NCI-H446 treated with DMSO at 0.1 percent for 48 hours (cell line): ENCODE results near the gene HINFP.
"Not testable (repeated sequence)": the region's sequence is repeated elsewhere in the genome, so short reads cannot be mapped to it uniquely, and the experiment has no call there.

Experiments
- DNase-seq: peaks from one replicate; lab custom pipeline; 2025; lab: John Stamatoyannopoulos, UW

HINFP gene

DNA sequence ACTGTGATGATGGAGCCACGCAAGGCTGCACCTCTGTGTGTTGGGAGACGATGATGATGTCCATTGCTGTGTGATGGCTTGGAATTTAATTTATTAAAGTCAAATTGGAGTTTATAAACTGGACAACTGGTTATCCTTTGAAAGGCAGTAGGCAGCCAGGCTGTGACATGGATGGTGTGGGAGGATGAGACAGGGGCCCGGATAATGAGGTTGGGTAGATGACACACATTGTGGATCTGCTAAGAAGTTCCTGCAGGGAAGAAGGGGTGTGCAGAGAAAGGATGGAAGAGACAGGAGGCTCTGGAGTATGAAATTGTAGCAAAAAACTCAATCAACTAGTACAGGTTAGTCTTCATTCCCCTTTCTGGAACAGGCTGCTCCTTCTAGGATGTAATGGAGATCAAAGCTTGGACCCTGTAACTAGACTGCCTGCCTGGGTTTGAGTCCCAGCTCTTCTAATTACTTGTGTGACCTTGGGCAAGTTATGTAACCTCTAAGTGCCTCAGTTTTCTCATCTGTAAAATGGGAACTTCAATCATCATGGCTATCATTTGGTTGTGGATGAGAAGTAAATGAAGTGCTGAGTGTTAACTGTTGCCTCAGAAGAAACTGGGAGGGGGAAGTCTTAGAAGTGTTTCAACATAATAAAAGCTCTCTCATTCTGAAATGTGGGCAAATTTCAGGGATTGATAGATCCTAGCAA lies 4.2 kb upstream of the HINFP start:
- DNase-seq = no peak

DNA sequence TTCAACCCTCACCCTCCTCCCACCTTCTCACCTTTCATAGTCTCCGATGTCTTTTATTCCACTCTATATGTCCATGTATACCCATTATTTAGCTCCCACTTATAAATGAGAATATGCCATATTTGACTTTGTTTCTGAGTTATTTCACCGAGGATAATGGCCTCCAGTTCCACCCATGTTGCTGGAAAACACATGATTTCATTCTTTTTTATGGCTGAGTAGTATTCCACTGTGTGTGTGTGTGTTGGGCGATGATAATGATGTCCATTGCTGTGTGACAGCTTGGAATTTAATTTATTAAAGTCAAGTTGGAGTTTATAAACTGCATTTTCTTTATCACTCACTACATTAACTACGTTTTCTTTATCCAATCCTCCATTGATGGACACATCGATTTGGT lies 3.2 kb upstream of the HINFP start:
- no peak for DNase-seq

DNA sequence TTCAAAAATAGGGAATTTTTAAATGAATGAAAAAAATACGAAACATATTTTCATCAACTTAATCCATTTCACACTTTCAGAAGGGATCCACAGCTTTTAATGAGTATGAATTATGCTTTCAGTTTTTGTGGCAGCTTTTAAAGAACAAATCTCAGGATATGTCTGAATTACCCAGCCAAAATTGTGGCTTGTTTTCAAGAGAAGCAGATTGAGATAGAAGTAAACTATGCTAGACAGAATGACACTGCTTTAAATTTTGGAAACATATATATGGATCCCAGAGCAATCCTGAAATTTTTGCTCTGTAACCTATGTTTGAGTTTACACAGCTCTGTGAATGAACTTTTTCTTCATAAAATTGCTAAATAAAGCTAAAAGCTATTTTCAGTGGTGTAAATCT lies 2.4 kb upstream of the HINFP start:
- no peak for DNase-seq

DNA sequence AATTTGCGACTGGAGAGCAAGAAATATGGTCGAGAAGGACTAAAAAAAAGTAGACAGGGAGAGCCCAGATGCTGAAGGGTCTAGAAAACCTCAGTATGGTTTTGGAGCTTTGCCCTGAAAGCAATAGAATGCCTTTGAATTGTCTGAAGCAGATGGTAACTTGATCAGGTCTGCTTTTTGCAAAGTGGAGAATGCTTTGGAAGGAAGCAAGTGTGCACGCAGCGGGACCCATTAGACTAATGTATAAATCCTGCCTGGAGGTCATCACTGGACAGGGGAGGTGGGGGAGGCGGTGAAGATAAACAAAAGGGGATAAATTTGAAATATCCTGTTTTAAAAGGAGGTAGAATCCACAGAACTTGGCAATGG lies 757 bp upstream of the HINFP start:
- DNase-seq = peak; percentile 26

DNA sequence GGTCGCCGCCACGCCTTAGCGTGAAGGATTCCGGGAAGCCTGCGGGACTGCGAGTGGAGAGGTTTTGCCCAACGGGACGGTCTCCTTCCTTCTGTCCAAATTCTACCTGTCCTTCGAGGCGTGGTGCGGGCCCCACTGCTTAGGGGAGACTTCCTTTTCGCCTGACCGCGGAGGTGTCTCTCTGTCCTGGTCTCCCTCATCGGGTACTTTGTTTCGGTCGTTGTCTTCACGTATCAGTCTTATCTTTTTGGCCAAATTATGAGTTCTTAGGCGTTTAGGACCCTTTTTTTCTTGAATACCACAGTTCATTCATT lies 388 bp downstream of the HINFP start:
- DNase-seq = no peak

DNA sequence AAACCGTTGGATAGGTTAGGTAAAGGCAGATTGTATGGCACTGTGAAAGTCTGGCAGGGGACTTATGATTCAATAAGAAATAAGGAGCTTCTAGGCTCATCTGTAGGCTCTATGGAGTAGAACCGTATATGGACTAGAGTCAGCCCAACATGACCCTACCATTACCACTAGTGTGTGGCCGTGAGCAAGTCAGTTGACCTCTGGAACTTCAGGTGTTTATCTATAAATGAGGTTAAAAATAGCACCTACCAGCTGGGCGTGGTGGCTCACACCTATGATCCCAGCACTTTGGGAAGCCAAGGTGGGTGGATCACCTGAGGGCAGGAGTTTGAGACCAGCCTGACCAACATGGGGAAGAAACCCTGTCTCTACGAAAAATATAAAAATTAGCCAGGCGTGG lies 4.4 kb downstream of the HINFP start:
- DNase-seq = no peak

DNA sequence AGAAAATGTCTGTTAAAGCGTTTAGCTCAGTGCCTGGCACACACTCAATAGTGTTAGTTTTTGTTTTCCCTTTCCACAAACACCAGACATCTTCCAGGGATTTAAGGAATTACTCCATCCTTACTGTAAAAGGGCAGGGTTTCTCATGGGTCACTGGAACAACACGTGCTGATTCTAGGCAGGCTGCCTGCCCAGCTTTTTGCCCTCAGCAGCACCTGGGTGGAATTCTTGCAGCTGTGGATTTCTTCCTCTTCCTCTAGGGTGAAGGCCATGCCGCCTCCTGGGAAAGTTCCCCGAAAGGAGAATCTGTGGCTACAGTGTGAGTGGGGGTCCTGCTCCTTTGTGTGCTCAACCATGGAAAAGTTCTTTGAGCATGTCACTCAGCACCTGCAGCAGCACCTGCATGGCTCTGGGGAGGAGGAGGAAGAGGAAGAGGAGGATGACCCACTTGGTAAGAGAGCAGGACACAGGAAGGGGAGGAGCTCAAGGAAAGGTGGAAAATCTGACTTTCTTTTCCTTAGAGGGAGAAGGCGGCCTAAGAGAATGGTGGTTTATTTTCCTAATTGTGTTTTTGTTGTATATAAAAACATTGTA lies 5.4 kb downstream of the HINFP start:
- no peak for DNase-seq

DNA sequence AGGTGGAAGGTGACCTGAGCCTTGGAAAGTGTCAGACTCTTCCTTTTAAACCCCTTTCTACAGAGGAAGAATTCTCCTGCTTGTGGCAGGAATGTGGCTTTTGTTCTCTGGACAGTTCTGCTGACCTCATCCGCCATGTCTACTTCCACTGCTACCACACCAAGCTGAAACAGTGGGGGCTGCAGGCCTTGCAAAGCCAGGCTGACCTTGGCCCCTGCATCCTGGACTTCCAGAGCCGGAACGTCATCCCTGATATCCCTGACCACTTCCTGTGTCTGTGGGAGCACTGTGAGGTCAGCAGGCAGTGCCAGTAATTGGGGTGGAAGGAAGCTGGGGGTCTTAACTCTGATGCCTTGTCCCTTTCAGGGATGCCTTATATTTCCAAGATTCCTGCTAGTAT lies 9.3 kb downstream of the HINFP start:
- DNase-seq = no peak

DNA sequence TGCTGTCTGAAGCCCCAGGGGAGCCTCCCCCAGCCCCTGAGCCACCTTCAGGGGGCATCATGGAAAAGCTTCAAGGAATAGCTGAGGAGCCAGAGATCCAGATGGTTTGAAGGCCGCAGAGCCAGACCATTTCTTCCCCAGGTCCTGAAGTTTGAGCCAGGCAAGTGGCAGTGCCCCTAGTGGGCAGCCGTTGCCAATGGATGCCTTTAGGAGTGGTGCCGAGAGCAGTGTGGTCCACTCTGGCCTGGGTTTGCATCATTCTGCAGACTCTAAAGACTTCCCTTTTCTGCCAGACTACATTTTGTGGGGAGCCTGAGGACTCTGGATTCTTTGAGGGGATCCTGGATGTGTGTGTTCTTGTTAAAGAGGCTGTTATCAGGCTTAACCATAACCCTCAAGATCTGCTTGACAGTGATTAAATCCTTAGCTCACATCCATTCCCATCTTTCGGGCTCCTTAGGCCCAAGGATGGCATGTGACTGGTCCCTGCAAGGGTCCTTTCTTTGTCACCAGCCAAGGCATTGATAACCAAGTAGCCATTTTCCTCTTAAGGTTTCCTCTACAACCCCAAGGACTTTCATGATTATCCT lies 13.1 kb downstream of the HINFP start:
- DNase-seq = no peak

DNA sequence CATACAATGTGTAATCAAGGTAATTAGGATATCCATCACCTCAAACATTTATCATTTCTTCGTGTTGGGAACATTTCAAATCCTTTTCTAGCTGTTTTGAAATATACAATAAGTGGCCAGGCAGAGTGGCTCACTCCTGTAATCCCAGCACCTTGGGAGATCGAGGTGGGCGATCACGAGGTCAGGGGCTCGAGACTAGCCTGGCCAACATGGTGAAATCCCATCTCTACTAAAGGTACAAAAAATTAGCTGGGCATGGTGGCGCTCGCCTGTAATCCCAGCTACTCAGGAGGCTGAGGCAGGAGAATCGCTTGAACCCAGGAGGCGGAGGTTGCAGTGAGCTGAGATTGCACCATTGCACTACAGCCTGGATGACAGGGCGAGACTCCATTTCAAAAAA lies 17.9 kb downstream of the HINFP start:
- DNase-seq = not testable (repeated sequence)

DNA sequence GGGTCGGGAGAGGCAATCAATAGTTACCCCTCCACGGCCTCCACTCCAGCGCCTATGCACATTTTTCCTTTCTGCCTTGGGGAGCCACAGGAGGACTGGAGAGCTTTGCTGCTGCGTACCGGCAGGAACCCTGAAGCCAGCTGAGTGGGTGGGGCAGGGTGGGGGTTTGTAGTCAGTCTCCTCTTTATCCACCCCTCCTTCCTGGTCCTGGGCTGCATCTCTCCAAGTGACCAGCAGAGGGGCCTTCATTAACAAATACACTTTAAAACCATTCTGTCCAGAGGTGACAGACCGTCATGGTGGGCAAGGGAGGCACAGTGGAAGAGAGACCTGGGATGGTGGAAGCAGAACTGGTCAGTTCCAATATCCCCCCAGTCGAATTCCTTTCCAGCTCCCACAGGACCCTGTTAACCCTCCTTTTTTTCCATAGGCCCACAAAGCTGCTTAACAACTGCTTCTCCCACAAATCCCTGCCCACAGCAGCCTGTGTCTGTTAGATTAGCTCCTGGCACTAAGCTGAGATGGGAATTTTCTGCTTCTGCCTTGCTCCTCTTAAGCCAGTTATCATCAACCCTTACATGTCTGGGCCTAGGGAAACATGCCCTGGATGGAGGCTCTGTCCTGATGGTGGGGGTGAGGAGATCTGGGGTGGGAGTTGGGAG lies 23.6 kb downstream of the HINFP start:
- no peak for DNase-seq

DNA sequence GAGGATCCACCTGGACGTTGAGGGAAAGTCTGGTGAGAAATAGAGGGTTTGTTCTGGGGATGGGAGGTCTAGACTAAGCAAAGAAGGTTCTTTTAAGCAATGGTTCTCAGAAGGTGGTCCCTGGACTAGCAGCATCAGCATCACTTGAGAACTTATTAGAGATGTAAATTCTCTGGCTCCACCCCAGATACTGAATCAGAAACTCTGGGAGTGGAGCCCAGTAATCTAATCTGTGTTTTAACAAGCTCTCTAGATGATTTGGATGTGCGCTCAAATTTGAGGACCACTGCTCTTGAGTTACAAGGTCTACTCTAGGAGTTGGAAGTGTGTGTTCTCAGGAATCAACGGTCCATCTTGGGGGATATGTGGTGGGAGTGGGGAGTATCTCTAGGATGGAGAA lies 24.2 kb downstream of the HINFP start:
- no peak for DNase-seq

DNA sequence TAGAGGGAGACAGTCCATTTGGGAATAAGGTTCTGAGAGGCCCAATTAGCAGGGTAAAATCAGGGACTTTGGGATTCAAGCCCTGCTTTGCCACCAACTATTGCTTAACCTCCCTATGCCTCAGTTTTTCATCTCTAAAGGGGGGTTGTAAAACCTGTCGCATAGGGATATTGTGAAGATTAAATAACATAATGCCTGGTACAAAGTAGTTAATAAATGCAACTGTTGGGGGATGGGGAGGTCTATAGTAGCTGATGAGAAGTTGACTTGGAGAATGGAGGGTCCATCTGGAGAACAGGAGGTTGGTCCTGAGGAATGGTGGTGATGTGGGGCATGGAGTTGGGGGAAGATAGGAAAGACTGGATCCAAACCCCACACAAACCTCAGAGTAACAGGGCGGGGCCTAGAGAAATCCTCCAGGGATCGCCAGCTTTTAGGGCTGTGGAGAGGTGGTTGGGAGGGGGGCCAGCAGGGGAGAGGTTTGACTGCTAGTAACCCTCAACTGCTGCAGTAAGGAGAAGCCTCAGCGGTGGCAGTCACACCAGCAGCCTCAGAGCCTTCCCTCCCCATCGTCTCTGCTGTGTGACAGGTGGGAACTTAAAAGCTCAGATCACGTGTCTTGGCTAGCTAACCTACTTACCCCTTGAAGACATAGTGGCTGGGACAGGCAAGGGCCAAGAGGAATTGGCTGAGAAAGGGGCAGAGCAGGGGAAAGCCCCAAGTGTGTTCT lies 26.4 kb downstream of the HINFP start:
- DNase-seq = no peak

DNA sequence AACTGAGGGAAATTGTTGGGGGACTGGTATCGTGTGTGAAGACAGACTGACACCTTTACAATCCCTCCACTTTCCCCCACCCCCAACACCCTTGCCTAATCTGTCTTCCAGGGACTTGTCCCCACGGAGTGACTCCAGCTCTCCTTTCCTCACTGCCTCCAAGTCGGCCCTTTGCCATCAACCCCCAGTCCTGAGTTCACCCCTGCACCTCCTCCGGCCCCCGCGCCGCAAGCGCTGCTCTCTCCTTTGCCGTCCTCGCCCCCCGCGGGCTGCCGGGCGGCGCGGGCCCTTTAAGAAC lies 27.3 kb downstream of the HINFP start:
- DNase-seq = no peak

DNA sequence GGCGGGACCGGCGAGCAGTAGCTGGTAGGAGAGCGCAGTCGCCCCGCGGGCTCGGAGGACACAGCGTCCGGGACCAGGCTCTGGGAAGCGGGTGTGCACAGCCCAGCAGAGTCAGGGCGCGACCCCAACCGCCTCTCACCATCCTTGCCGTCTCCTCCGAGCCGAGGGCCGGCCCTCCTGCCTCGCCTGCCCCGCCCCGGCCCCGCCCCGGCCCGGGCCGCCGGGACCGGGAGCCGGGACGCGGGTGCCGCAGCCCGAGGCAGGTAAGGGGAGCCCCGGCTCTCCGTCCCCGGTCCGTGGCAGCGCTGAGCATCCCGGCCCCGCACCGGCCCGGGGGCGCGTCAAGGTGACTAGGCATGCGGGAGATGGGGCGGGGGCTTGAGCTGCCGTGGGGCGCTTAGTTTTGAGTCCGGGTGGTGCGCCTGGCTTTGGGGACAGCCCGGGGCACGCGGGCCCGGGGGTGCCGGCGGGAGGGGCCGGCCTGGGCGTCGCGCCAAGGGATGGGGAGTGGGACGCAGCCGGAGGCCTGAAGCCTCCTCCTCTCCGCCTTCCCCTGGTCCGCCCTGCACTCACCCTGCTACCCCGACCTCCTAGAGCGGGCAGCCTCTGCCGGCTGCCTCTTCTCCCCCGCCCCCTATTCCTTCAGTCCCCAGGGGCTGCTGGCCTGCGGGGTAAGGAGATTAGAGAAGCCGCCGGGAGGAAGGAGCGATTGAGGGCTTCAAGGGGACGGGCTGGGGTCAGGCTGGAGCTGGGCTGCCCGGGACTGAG lies 27.8 kb downstream of the HINFP start, which contains the start of gene ABCG4:
Gene ABCG4, plus strand, starts transcription at position 35 of the 768 bp plus-strand sequence. CDS start 914 bp downstream, outside the sequence.
- no peak for DNase-seq

DNA sequence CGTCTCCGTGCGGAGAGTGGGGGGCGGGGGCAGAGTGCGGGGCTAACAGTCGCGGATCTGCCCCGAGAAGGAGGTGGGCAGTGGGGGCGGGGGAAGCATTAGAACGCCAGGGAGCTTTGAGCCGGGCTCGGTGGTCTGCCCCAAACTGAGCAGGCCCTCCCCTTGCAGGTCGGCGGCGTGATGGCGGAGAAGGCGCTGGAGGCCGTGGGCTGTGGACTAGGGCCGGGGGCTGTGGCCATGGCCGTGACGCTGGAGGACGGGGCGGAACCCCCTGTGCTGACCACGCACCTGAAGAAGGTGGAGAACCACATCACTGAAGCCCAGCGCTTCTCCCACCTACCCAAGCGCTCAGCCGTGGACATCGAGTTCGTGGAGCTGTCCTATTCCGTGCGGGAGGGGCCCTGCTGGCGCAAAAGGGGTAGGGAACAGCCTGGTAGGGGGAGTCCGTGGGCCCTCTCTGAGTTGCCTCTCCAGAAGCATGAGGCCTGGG lies 28.5 kb downstream of the HINFP start:
- no peak for DNase-seq

DNA sequence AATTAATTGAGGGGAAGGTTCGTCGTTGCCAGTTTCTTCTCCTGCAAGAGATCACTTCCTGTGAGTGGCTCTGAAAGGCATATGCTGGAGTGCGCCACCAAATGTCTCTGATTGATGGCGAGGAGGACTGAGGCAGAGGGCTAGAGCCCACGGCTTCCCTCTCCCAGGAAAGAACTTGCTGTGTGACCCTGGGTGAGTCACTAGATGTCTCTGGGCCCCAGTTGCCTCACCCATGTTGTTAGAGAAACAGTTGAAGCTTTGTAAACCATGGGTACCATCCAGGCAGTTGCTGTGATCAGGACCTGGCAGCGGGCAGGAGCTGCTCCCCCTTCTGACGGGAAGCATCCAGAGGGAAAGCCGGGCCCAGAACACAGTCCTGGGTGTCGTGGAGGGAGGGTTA lies 30.7 kb downstream of the HINFP start:
- no peak for DNase-seq

DNA sequence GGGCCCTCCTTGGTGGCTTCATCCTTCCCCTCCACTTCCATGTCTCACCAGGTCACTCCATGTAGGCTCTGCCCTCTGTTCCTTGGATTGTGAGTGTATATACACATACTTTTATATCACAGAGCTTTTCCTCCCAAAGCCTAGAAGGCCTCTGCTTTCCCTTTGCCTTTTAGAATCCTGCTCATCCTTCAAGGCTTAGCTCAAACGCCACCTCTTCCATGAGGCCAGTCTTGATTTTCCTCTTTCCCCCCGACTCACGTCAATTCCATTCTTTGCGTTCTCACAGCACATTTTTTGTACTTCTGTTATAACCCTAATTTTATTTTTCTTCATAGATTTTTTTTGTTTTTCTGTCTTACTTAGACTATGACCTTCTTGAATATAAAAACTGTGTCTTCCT lies 31.2 kb downstream of the HINFP start:
- no peak for DNase-seq

DNA sequence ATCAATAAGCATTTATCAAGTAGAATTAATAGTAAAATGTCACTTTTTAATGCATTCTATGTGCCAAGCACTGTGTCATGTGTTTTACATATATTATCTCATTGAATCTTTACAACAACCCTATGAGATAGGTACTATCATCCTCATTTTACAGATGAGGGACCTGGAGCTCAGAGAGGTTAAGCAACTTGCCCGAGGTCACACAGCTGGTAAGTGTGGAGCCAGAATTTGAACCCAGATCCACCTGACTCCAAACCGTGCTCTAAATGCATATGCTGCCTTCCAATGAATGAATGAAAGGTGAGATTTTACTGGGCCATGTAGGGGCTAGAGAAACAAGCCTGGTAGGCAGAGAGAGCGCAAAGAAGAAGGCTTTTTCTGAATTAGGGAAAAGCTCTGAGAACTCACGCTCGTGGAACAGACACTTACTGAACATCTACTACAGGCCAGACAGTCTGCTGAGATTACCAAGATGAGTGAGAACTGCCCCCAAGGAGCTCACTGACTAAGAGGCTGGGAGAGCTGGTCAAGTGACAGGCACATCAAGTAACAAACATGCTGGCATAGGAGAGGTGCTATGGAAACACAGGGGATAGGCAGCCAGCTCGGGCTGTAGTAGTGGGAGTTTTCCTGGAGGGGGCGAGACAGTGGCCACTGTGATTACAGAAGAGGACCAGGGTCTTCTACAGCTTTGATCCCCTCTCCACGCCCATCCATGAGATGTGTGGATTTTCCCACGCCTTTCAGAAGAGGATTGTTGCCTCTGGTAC lies 31.9 kb downstream of the HINFP start:
- no peak for DNase-seq

DNA sequence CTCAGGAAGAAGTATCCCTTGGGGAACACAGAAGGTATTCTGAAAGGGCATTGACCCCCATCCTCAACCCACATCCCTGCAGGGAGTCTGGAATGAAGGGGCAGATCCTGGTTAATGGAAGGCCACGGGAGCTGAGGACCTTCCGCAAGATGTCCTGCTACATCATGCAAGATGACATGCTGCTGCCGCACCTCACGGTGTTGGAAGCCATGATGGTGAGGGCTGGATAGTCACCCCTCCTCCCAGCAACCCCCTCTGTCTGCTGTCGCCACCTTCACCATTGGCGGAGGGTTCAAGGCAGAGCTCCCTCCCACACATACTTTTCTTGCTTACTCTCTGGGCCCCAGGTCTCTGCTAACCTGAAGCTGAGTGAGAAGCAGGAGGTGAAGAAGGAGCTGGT lies 32.8 kb downstream of the HINFP start:
- DNase-seq = no peak
